ENCODE measurements around the gene RBFOX1.
A peak's percentile ranks its signal among the peaks of the same experiment; 100 is the strongest.

RBFOX1 gene

GRCh38 chr16:7304279-7304678 is 28.4 kb upstream of the RBFOX1 start:
- Histone ChIP-seq H3K4me3 (ENCODE audit: low read length in 2 of 2) (peak overlapping the region in 1 of 2 donors; percentile 79), H2BK15ac (ENCODE audit: low read length) (no peak overlapping the region), H3K27me3 (ENCODE audit: control insufficient read depth in 3 of 3, insufficient read depth in 3 of 3, low read depth in 1 of 3, low read length in 3 of 3) (peaks cover 0 to 50% (median 13%) of the 10 kb centered on the region in 3 experiments), H3K9me3 (replicated peaks in 1 of 2; ENCODE audit: control insufficient read depth in 2 of 2, insufficient read depth in 1 of 2, low read depth in 1 of 2, low read length in 2 of 2) (no peaks in the 10 kb centered on the region), H2BK12ac (ENCODE audit: low read length) (no peak overlapping the region), H3K14ac (ENCODE audit: low read length) (peak overlapping the region; percentile 78), H2AK5ac (ENCODE audit: low read depth, low read length) (no peak overlapping the region), H4K8ac (ENCODE audit: low read depth, low read length) (no peak overlapping the region), H3K36me3 (replicated peaks in 1 of 2; ENCODE audit: control insufficient read depth in 2 of 2, insufficient read depth in 2 of 2, low read length in 2 of 2) (no peaks in the 10 kb centered on the region), H2AFZ (ENCODE audit: low read length) (no peak overlapping the region), H3K4ac (ENCODE audit: low read length) (no peak overlapping the region), H3K4me1 (ENCODE audit: control insufficient read depth in 2 of 2, insufficient read depth in 1 of 2, low read depth in 1 of 2, low read length in 2 of 2) (peaks cover 0 to 12% of the 10 kb centered on the region in 2 donors), H3K9ac (ENCODE audit: low read depth, low read length, poor library complexity) (peak overlapping the region; percentile 73), H3K23ac (ENCODE audit: low read depth, low read length, poor library complexity) (no peak overlapping the region), H3K79me1 (ENCODE audit: low read depth, low read length) (no peaks in the 10 kb centered on the region), H4K91ac (ENCODE audit: low read depth, low read length, poor library complexity) (no peak overlapping the region), H2BK5ac (ENCODE audit: low read length) (no peak overlapping the region), H2BK120ac (ENCODE audit: low read depth, low read length) (no peak overlapping the region), H3K18ac (ENCODE audit: low read length) (peak overlapping the region; percentile 90), H3K27ac (replicated peaks; ENCODE audit: low read length) (no peak overlapping the region), H3K4me2 (ENCODE audit: insufficient read depth, low read length, poor library complexity, severe bottlenecking) (peak overlapping the region; percentile 99)
- no CpG with 5 or more reads among the region's 27 CpGs for WGBS, 2 donors (ENCODE audit: extremely low coverage in 2 of 2, insufficient read length in 2 of 2, insufficient replicate concordance in 1 of 2)
- DNase-seq (ENCODE audit: low spot score): no peak

GRCh38 chr16:7304958-7305357 is 27.7 kb upstream of the RBFOX1 start:
- H3K23ac ChIP-seq (ENCODE audit: low read depth, low read length, poor library complexity): no peak overlapping the region
- H3K9me3 ChIP-seq (replicated peaks in 1 of 2; ENCODE audit: control insufficient read depth in 2 of 2, insufficient read depth in 1 of 2, low read depth in 1 of 2, low read length in 2 of 2): no peaks in the 10 kb centered on the region
- H3K27ac ChIP-seq (replicated peaks; ENCODE audit: low read length): no peak overlapping the region
- no peak overlapping the region for H3K4me2 ChIP-seq (ENCODE audit: insufficient read depth, low read length, poor library complexity, severe bottlenecking)
- WGBS, 2 donors (ENCODE audit: extremely low coverage in 2 of 2, insufficient read length in 2 of 2, insufficient replicate concordance in 1 of 2): no CpG with 5 or more reads among the region's 4 CpGs
- no peak for DNase-seq (ENCODE audit: low spot score)
- peaks cover 0 to 12% of the 10 kb centered on the region in 2 donors for H3K4me1 ChIP-seq (ENCODE audit: control insufficient read depth in 2 of 2, insufficient read depth in 1 of 2, low read depth in 1 of 2, low read length in 2 of 2)
- no peak overlapping the region for H3K14ac ChIP-seq (ENCODE audit: low read length)
- no peaks in the 10 kb centered on the region for H3K79me1 ChIP-seq (ENCODE audit: low read depth, low read length)
- no peak overlapping the region for H3K9ac ChIP-seq (ENCODE audit: low read depth, low read length, poor library complexity)
- no peak overlapping the region for H4K91ac ChIP-seq (ENCODE audit: low read depth, low read length, poor library complexity)
- no peak overlapping the region for H4K8ac ChIP-seq (ENCODE audit: low read depth, low read length)
- no peak overlapping the region for H2BK12ac ChIP-seq (ENCODE audit: low read length)
- no peak overlapping the region for H3K18ac ChIP-seq (ENCODE audit: low read length)
- no peak overlapping the region for H2AFZ ChIP-seq (ENCODE audit: low read length)
- no peak overlapping the region for H2AK5ac ChIP-seq (ENCODE audit: low read depth, low read length)
- H3K27me3 ChIP-seq (ENCODE audit: control insufficient read depth in 3 of 3, insufficient read depth in 3 of 3, low read depth in 1 of 3, low read length in 3 of 3): peaks cover 0 to 53% (median 13%) of the 10 kb centered on the region in 3 experiments
- H2BK5ac ChIP-seq (ENCODE audit: low read length): no peak overlapping the region
- H2BK120ac ChIP-seq (ENCODE audit: low read depth, low read length): no peak overlapping the region
- no peak overlapping the region for H3K4ac ChIP-seq (ENCODE audit: low read length)
- no peak overlapping the region for H2BK15ac ChIP-seq (ENCODE audit: low read length)
- H3K36me3 ChIP-seq (replicated peaks in 1 of 2; ENCODE audit: control insufficient read depth in 2 of 2, insufficient read depth in 2 of 2, low read length in 2 of 2): no peaks in the 10 kb centered on the region
- H3K4me3 ChIP-seq (ENCODE audit: low read length in 2 of 2): no peak overlapping the region

GRCh38 chr16:7313170-7313569 is 19.5 kb upstream of the RBFOX1 start:
- no CpG with 5 or more reads among the region's 5 CpGs for WGBS, 2 donors (ENCODE audit: extremely low coverage in 2 of 2, insufficient read length in 2 of 2, insufficient replicate concordance in 1 of 2)
- no peak overlapping the region for H3K9ac ChIP-seq (ENCODE audit: low read depth, low read length, poor library complexity)
- DNase-seq (ENCODE audit: low spot score): no peak
- H3K14ac ChIP-seq (ENCODE audit: low read length): no peak overlapping the region
- no peak overlapping the region for H2AK5ac ChIP-seq (ENCODE audit: low read depth, low read length)
- no peak overlapping the region for H3K23ac ChIP-seq (ENCODE audit: low read depth, low read length, poor library complexity)
- no peak overlapping the region for H2AFZ ChIP-seq (ENCODE audit: low read length)
- peaks cover 0 to 4% (median 2%) of the 10 kb centered on the region in 3 experiments for H3K27me3 ChIP-seq (ENCODE audit: control insufficient read depth in 3 of 3, insufficient read depth in 3 of 3, low read depth in 1 of 3, low read length in 3 of 3)
- H4K8ac ChIP-seq (ENCODE audit: low read depth, low read length): no peak overlapping the region
- H2BK120ac ChIP-seq (ENCODE audit: low read depth, low read length): no peak overlapping the region
- no peaks in the 10 kb centered on the region for H3K79me1 ChIP-seq (ENCODE audit: low read depth, low read length)
- no peak overlapping the region for H2BK15ac ChIP-seq (ENCODE audit: low read length)
- no peak overlapping the region for H4K91ac ChIP-seq (ENCODE audit: low read depth, low read length, poor library complexity)
- no peak overlapping the region for H3K4me3 ChIP-seq (ENCODE audit: low read length in 2 of 2)
- H3K36me3 ChIP-seq (replicated peaks in 1 of 2; ENCODE audit: control insufficient read depth in 2 of 2, insufficient read depth in 2 of 2, low read length in 2 of 2): no peaks in the 10 kb centered on the region
- no peak overlapping the region for H3K18ac ChIP-seq (ENCODE audit: low read length)
- peaks cover 0 to 8% of the 10 kb centered on the region in 2 donors for H3K4me1 ChIP-seq (ENCODE audit: control insufficient read depth in 2 of 2, insufficient read depth in 1 of 2, low read depth in 1 of 2, low read length in 2 of 2)
- H3K4ac ChIP-seq (ENCODE audit: low read length): no peak overlapping the region
- no peak overlapping the region for H2BK12ac ChIP-seq (ENCODE audit: low read length)
- no peak overlapping the region for H2BK5ac ChIP-seq (ENCODE audit: low read length)
- peaks cover 0 to 2% of the 10 kb centered on the region in 2 donors for H3K9me3 ChIP-seq (replicated peaks in 1 of 2; ENCODE audit: control insufficient read depth in 2 of 2, insufficient read depth in 1 of 2, low read depth in 1 of 2, low read length in 2 of 2)
- no peak overlapping the region for H3K27ac ChIP-seq (replicated peaks; ENCODE audit: low read length)
- no peak overlapping the region for H3K4me2 ChIP-seq (ENCODE audit: insufficient read depth, low read length, poor library complexity, severe bottlenecking)

GRCh38 chr16:7314163-7314562 is 18.5 kb upstream of the RBFOX1 start:
- Histone ChIP-seq H2AK5ac (ENCODE audit: low read depth, low read length) (no peak overlapping the region), H3K14ac (ENCODE audit: low read length) (no peak overlapping the region), H4K8ac (ENCODE audit: low read depth, low read length) (no peak overlapping the region), H3K4me3 (ENCODE audit: low read length in 2 of 2) (no peak overlapping the region), H3K27ac (replicated peaks; ENCODE audit: low read length) (no peak overlapping the region), H3K36me3 (replicated peaks in 1 of 2; ENCODE audit: control insufficient read depth in 2 of 2, insufficient read depth in 2 of 2, low read length in 2 of 2) (no peaks in the 10 kb centered on the region), H2BK120ac (ENCODE audit: low read depth, low read length) (no peak overlapping the region), H3K18ac (ENCODE audit: low read length) (no peak overlapping the region), H3K9me3 (replicated peaks in 1 of 2; ENCODE audit: control insufficient read depth in 2 of 2, insufficient read depth in 1 of 2, low read depth in 1 of 2, low read length in 2 of 2) (peaks cover 0 to 2% of the 10 kb centered on the region in 2 donors), H3K27me3 (ENCODE audit: control insufficient read depth in 3 of 3, insufficient read depth in 3 of 3, low read depth in 1 of 3, low read length in 3 of 3) (peaks cover 0 to 4% (median 2%) of the 10 kb centered on the region in 3 experiments), H3K23ac (ENCODE audit: low read depth, low read length, poor library complexity) (no peak overlapping the region), H3K4ac (ENCODE audit: low read length) (no peak overlapping the region), H2BK15ac (ENCODE audit: low read length) (no peak overlapping the region), H2BK12ac (ENCODE audit: low read length) (no peak overlapping the region), H2AFZ (ENCODE audit: low read length) (no peak overlapping the region), H2BK5ac (ENCODE audit: low read length) (no peak overlapping the region), H4K91ac (ENCODE audit: low read depth, low read length, poor library complexity) (no peak overlapping the region), H3K79me1 (ENCODE audit: low read depth, low read length) (no peaks in the 10 kb centered on the region), H3K4me1 (ENCODE audit: control insufficient read depth in 2 of 2, insufficient read depth in 1 of 2, low read depth in 1 of 2, low read length in 2 of 2) (peaks cover 0 to 8% of the 10 kb centered on the region in 2 donors), H3K4me2 (ENCODE audit: insufficient read depth, low read length, poor library complexity, severe bottlenecking) (no peak overlapping the region), H3K9ac (ENCODE audit: low read depth, low read length, poor library complexity) (no peak overlapping the region)
- WGBS, 2 donors (ENCODE audit: extremely low coverage in 2 of 2, insufficient read length in 2 of 2, insufficient replicate concordance in 1 of 2): no CpG with 5 or more reads among the region's 12 CpGs
- no peak for DNase-seq (ENCODE audit: low spot score)
